Keratinocyte (primary cell): ENCODE measurements around the gene KIF3A. TPM values are rescaled to one million over a fixed set of nuclear protein-coding genes. Genes with fewer than 3 reads are reported as not detected.

Source experiments
- DNase-seq: peaks from one replicate; pipeline ENCODE4 v3.0.0-alpha.2; 2011; ENCODE audit warnings: low read depth, missing footprints, low spot score
- FAIRE-seq: peaks from 2 replicates; lab custom pipeline; 2011; peaks lifted over from hg19 to GRCh38; lab: Jason Lieb, UNC
- H2AFZ ChIP-seq: 2 replicates; pipeline ENCODE4 v1.6.0; 2012; ENCODE audit warnings: low read length, control low read depth, inconsistent platforms; ENCODE audit not compliant: control insufficient read depth
- H3K27ac ChIP-seq: 2 replicates; pipeline ENCODE4 v1.5.1; 2011; ENCODE audit warnings: low read length; ENCODE audit not compliant: control insufficient read depth, insufficient read depth
- H3K27me3 ChIP-seq: 3 replicates; pipeline ENCODE4 v1.6.0; 2011; ENCODE audit warnings: low read length; ENCODE audit not compliant: control insufficient read depth, insufficient read depth; ENCODE audit errors: extremely low read depth
- H3K36me3 ChIP-seq, 2 experiments: 2 replicates in 1 of 2; 3 replicates in 1 of 2; pipeline ENCODE4 v1.5.1; 2011; ENCODE audit warnings: low read length in 2 of 2, mild to moderate bottlenecking in 1 of 2; ENCODE audit not compliant: control insufficient read depth in 2 of 2, insufficient read depth in 2 of 2; ENCODE audit errors: extremely low read depth in 1 of 2
- H3K4me1 ChIP-seq: 3 replicates; pipeline ENCODE4 v1.5.1; 2011; ENCODE audit warnings: low read length; ENCODE audit not compliant: control insufficient read depth, insufficient read depth; ENCODE audit errors: extremely low read depth
- H3K4me2 ChIP-seq: 3 replicates; pipeline ENCODE4 v1.6.0; 2011; ENCODE audit warnings: low read depth, low read length; ENCODE audit not compliant: control insufficient read depth, insufficient read depth; ENCODE audit errors: extremely low read depth
- H3K4me3 ChIP-seq, 3 experiments: fragments of 200-600 bp in 1 of 3; sonication (generic) in 1 of 3; 2 replicates in 2 of 3; 3 replicates in 1 of 3; pipeline ENCODE4 v1.5.1; 2011 to 2016; ENCODE audit warnings: low read length in 3 of 3, mild to moderate bottlenecking in 3 of 3, control low read depth in 2 of 3, inconsistent platforms in 1 of 3, low read depth in 1 of 3, mixed read lengths in 1 of 3, mixed run types in 1 of 3, moderate library complexity in 1 of 3; ENCODE audit not compliant: control insufficient read depth in 2 of 3, insufficient read depth in 2 of 3; ENCODE audit errors: extremely low read depth in 1 of 3
- H3K79me2 ChIP-seq: 2 replicates; pipeline ENCODE4 v1.6.0; 2012; ENCODE audit warnings: low read length; ENCODE audit not compliant: control insufficient read depth, insufficient read depth
- H3K9ac ChIP-seq: 3 replicates; pipeline ENCODE4 v1.6.0; 2011; ENCODE audit warnings: low read length; ENCODE audit not compliant: control insufficient read depth, insufficient read depth; ENCODE audit errors: extremely low read depth
- H3K9me1 ChIP-seq: 3 replicates; pipeline ENCODE4 v1.6.0; 2011; ENCODE audit warnings: low read length; ENCODE audit not compliant: control insufficient read depth, insufficient read depth; ENCODE audit errors: extremely low read depth
- H3K9me3 ChIP-seq: 2 replicates; pipeline ENCODE4 v1.5.1; 2012; ENCODE audit warnings: low read depth, low read length; ENCODE audit not compliant: control insufficient read depth
- H4K20me1 ChIP-seq: 3 replicates; pipeline ENCODE4 v1.6.0; 2011; ENCODE audit warnings: low read length; ENCODE audit not compliant: control insufficient read depth, insufficient read depth; ENCODE audit errors: extremely low read depth
- CTCF ChIP-seq, 3 experiments: IDR thresholded peaks in 1 of 3; conservative IDR thresholded peaks in 1 of 3; optimal IDR thresholded peaks in 1 of 3; 2 replicates in 2 of 3; 3 replicates in 1 of 3; pipeline versions ENCODE3 to v1.5.1; 2011; ENCODE audit warnings: low read length in 3 of 3, mild to moderate bottlenecking in 3 of 3, moderate library complexity in 2 of 3, control low read depth in 1 of 3, inconsistent platforms in 1 of 3; ENCODE audit not compliant: insufficient read depth in 2 of 3; ENCODE audit errors: extremely low read depth in 1 of 3
- EZH2 ChIP-seq: IDR thresholded peaks from one replicate; pipeline ENCODE4 v1.6.1; 2012; ENCODE audit warnings: inconsistent platforms, mild to moderate bottlenecking, low read length, moderate library complexity
- dilution Hi-C: fragments of 300-500 bp; cut with MboI; formaldehyde crosslinking; loops from one replicate; pipeline ENCODE4 v1.7.0; 2020; ENCODE audit warnings: low sequenced_read_pairs; ENCODE audit not compliant: extremely low pct_ligation_motif_present
- polyA plus RNA-seq, 5 experiments: library from polyadenylated mRNA; depleted of rRNA in 3 of 5; stranded (reverse) in 3 of 5; stranded (forward) in 1 of 5; unstranded in 1 of 5; fragments of >200 nt; gene quantifications; 1 replicate in 1 of 5; 2 replicates in 3 of 5; 3 replicates in 1 of 5; pipeline versions ENCODE4 v1.2.1 to v1.2.3, GENCODE V29; 2011 to 2012; ENCODE audit warnings: missing spikeins in 2 of 5, low read depth in 1 of 5, low replicate concordance in 1 of 5

The KIF3A gene
- polyA plus RNA-seq, 1 donor (not counting 4 experiments of a cell fraction or from before 2014, with no cell fraction given): 15.4 TPM

DNA sequence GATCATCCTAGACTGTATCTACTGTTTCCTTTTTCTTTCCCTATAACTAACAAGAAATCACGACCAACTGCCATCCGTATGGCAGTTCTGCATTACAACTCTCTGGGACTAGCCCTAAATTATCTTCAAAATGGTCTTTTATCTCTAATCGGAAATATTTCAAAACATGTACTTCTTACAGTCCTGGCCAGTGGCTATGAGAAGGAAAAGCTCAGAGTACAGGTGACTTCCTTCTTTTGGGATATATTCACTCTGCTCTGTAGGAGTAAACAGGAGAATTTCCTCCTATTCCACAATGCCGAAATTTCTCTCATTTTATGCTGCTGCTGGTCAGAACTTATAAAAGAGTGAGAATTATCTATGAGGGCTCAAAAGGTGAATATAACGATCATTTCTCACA lies 41.5 kb upstream of the KIF3A start:
- Histone ChIP-seq H4K20me1 (no peaks in the 10 kb centered on the region), H3K36me3 (no peaks in the 10 kb centered on the region), H3K4me3 (no peak overlapping the region), H3K9ac (no peak overlapping the region), H3K9me3 (no peaks in the 10 kb centered on the region), H3K9me1 (no peaks in the 10 kb centered on the region), H3K27me3 (no peaks in the 10 kb centered on the region), H3K27ac (no peak overlapping the region), H2AFZ (no peak overlapping the region), H3K4me1 (peaks cover 39% of the 10 kb centered on the region), H3K79me2 (peaks cover 22% of the 10 kb centered on the region), H3K4me2 (no peak overlapping the region)
- dilution Hi-C loops: no loop called here
- no peak for FAIRE-seq
- TF ChIP-seq EZH2: no peak
- no peak for TF ChIP-seq CTCF (optimal IDR thresholded peaks at IDR 0.05 in 1 of 3, IDR thresholded peaks at IDR 0.05 in 1 of 3, conservative IDR thresholded peaks at IDR 0.05 in 1 of 3; ENCODE audit: extremely low read depth in 1 of 3, insufficient read depth in 2 of 3, low read length in 3 of 3)
- DNase-seq: no peak

GRCh38 chr5:132778129-132778528 lies 40.8 kb upstream of the KIF3A start:
- no peak for DNase-seq
- Histone ChIP-seq H3K27me3 (no peaks in the 10 kb centered on the region), H3K27ac (no peak overlapping the region), H3K4me1 (peaks cover 37% of the 10 kb centered on the region), H3K9me1 (no peaks in the 10 kb centered on the region), H3K36me3 (no peaks in the 10 kb centered on the region), H3K9me3 (no peaks in the 10 kb centered on the region), H3K79me2 (peaks cover 29% of the 10 kb centered on the region), H3K9ac (no peak overlapping the region), H3K4me3 (no peak overlapping the region), H4K20me1 (no peaks in the 10 kb centered on the region), H2AFZ (peak overlapping the region; percentile 4), H3K4me2 (peak overlapping the region; percentile 72)
- FAIRE-seq: no peak
- dilution Hi-C loops: no loop called here
- TF ChIP-seq EZH2 (no peak), CTCF (optimal IDR thresholded peaks at IDR 0.05 in 1 of 3, IDR thresholded peaks at IDR 0.05 in 1 of 3, conservative IDR thresholded peaks at IDR 0.05 in 1 of 3; ENCODE audit: extremely low read depth in 1 of 3, insufficient read depth in 2 of 3, low read length in 3 of 3) (no peak)
